Ascending aorta (tissue), 2 donors: ENCODE results near the gene TRA2B. TPM values are rescaled to one million over a fixed set of nuclear protein-coding genes. Genes with fewer than 3 reads are reported as not detected.

Experiments used
- DNase-seq, 2 donors: peaks; one replicate each; pipeline ENCODE4 v3.0.0-alpha.2; 2019; ENCODE audit warnings: low spot score in 2 of 2
- H3K27ac ChIP-seq, 2 donors: fragments of 200-600 bp; sonication (generic); one replicate each; pipeline ENCODE4 v1.5.1; 2016 to 2017; ENCODE audit warnings: mild to moderate bottlenecking in 1 of 2
- H3K27me3 ChIP-seq: fragments of 200-600 bp; sonication (generic); one replicate; pipeline ENCODE4 v1.5.1; 2017
- H3K36me3 ChIP-seq, 2 donors: fragments of 200-600 bp; sonication (generic); one replicate each; pipeline ENCODE4 v1.5.1; 2016
- H3K4me1 ChIP-seq, 2 donors: fragments of 200-600 bp; sonication (generic); one replicate each; pipeline ENCODE4 v1.5.1; 2016 to 2017; ENCODE audit warnings: mild to moderate bottlenecking in 1 of 2
- H3K4me3 ChIP-seq, 2 donors: fragments of 200-600 bp; sonication (generic); one replicate each; pipeline ENCODE4 v1.5.1; 2016 to 2017; ENCODE audit warnings: mild to moderate bottlenecking in 1 of 2
- H3K9me3 ChIP-seq, 2 donors: fragments of 200-600 bp; sonication (generic); one replicate each; pipeline ENCODE4 v1.5.1; 2016
- intact Hi-C: fragments of 100-400 bp; cut with DNase I; formaldehyde crosslinking; loops from one replicate; pipeline ENCODE4 v1.15.1; 2023
- total RNA-seq: library from RNA; depleted of rRNA; stranded (reverse); fragments of >200 nt; gene quantifications from one replicate; pipeline ENCODE4 v1.1.0, GENCODE V29; 2016
- TF ChIP-seq, protein P1 (sequence below), 3 experiments: fragments of 200-600 bp in 2 of 3; fragments of 450-650 bp in 1 of 3; sonication (generic) in 2 of 3; IDR thresholded peaks; one replicate each; pipeline ENCODE4 v1.5.1; 2016 to 2019; ENCODE audit warnings: antibody characterized with exemption in 3 of 3, mild to moderate bottlenecking in 1 of 3, moderate library complexity in 1 of 3

Gene TRA2B
- total RNA-seq, 1 donor from 2014 or later = 138 TPM

- Histone ChIP-seq H3K9me3 (no peaks in the 10 kb centered on the region), H3K4me1 (no peaks in the 10 kb centered on the region), H3K27ac (peak overlapping the region; percentile 54 to 57), H3K36me3 (no peaks in the 10 kb centered on the region), H3K4me3 (peak overlapping the region in 1 of 2 donors; percentile 35), H3K27me3 (no peaks in the 10 kb centered on the region)
- TF ChIP-seq, protein P1, sequence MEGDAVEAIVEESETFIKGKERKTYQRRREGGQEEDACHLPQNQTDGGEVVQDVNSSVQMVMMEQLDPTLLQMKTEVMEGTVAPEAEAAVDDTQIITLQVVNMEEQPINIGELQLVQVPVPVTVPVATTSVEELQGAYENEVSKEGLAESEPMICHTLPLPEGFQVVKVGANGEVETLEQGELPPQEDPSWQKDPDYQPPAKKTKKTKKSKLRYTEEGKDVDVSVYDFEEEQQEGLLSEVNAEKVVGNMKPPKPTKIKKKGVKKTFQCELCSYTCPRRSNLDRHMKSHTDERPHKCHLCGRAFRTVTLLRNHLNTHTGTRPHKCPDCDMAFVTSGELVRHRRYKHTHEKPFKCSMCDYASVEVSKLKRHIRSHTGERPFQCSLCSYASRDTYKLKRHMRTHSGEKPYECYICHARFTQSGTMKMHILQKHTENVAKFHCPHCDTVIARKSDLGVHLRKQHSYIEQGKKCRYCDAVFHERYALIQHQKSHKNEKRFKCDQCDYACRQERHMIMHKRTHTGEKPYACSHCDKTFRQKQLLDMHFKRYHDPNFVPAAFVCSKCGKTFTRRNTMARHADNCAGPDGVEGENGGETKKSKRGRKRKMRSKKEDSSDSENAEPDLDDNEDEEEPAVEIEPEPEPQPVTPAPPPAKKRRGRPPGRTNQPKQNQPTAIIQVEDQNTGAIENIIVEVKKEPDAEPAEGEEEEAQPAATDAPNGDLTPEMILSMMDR (IDR thresholded peaks at IDR 0.05) = no peak
- intact Hi-C loops = no loop called here
- DNase-seq = no peak
Measured at GRCh38 chr3:185960522-185961288, 22.9 kb upstream of the TRA2B start.

GRCh38 chr3:185959609-185960521 lies 22.1 kb upstream of the TRA2B start:
- no peaks in the 10 kb centered on the region for H3K4me1 ChIP-seq
- no peaks in the 10 kb centered on the region for H3K9me3 ChIP-seq
- TF ChIP-seq, protein P1 (IDR thresholded peaks at IDR 0.05) = no peak
- no peaks in the 10 kb centered on the region for H3K36me3 ChIP-seq
- intact Hi-C loops = no loop called here
- no peaks in the 10 kb centered on the region for H3K27me3 ChIP-seq
- H3K4me3 ChIP-seq = peak overlapping the region in 1 of 2 donors; percentile 35
- H3K27ac ChIP-seq = peak overlapping the region; percentile 54 to 57
- no peak for DNase-seq

- TF ChIP-seq, protein P1 (IDR thresholded peaks at IDR 0.05) = no peak
- intact Hi-C loops = no loop called here
- Histone ChIP-seq H3K27me3 (no peaks in the 10 kb centered on the region), H3K4me3 (no peak overlapping the region), H3K9me3 (no peaks in the 10 kb centered on the region), H3K4me1 (no peaks in the 10 kb centered on the region), H3K27ac (no peak overlapping the region), H3K36me3 (no peaks in the 10 kb centered on the region)
- DNase-seq = no peak
Measured at GRCh38 chr3:185958626-185959025, 20.8 kb upstream of the TRA2B start.

DNA sequence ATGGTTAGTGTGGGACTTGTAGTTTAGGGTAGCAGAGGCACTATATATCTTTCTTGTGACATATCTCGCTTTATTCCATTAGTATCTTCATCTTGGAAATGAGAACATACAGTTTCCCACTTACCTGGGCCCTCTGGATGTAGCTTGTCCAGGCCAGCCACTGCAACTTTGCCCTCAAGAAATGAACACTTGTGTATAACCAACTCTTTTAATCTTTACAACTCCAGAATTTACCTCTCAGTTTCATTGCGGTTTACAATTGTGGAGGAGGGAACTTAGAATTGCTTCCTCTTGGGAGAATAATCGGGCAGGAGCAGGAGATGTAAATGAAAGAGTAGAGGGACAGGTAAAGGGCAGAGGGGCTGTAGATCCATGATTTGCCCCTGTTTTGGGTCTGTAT lies 18.4 kb upstream of the TRA2B start:
- Histone ChIP-seq H3K36me3 (no peaks in the 10 kb centered on the region), H3K27ac (no peak overlapping the region), H3K27me3 (no peaks in the 10 kb centered on the region), H3K4me3 (no peak overlapping the region), H3K4me1 (no peaks in the 10 kb centered on the region), H3K9me3 (no peaks in the 10 kb centered on the region)
- intact Hi-C loops = no loop called here
- DNase-seq = no peak
- TF ChIP-seq, protein P1 (IDR thresholded peaks at IDR 0.05) = no peak

DNA sequence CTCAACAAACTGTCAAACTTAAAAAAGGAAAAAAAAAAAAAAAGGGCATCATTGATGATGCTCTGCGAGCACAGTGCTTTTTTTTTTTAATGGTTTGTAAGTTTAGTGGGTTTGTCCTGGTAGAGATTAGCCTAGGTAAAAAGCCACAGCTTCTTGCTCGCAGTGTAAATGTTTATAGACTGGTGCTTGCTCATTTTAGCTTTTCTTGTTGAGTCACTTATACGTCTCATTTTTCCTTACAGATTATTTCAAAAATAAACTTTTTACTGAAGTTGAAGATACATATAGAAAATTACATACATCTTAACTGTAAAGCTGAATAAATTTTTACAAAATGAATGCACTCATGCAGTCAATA lies 16.5 kb upstream of the TRA2B start:
- intact Hi-C loops = no loop called here
- H3K4me3 ChIP-seq = no peak overlapping the region
- DNase-seq = no peak
- TF ChIP-seq, protein P1 (IDR thresholded peaks at IDR 0.05) = no peak
- no peaks in the 10 kb centered on the region for H3K9me3 ChIP-seq
- no peak overlapping the region for H3K27ac ChIP-seq
- no peaks in the 10 kb centered on the region for H3K27me3 ChIP-seq
- H3K36me3 ChIP-seq = no peaks in the 10 kb centered on the region
- no peaks in the 10 kb centered on the region for H3K4me1 ChIP-seq
